IPS-18c (cell line): ENCODE data around the gene ENOX2.

Experiments used
- H3K4me3 ChIP-seq: 2 replicates; pipeline ENCODE4 v1.7.0; 2013; ENCODE audit warnings: low read depth, mild to moderate bottlenecking, low read length, moderate library complexity; ENCODE audit not compliant: insufficient read depth
- H3K9me3 ChIP-seq: one replicate; pipeline ENCODE4 v1.6.1; 2013; ENCODE audit warnings: mild to moderate bottlenecking, low read length, moderate library complexity; ENCODE audit not compliant: control insufficient read depth, insufficient read depth

ENOX2 gene

GRCh38 chrX:130700629-130701028 lies 202.4 kb downstream of the ENOX2 start:
- Histone ChIP-seq H3K4me3 (no peak overlapping the region), H3K9me3 (no peaks in the 10 kb centered on the region)

- H3K4me3 ChIP-seq = no peak overlapping the region
- H3K9me3 ChIP-seq = no peaks in the 10 kb centered on the region
Measured at GRCh38 chrX:130699618-130700017, 203.4 kb downstream of the ENOX2 start.

GRCh38 chrX:130696542-130696941 lies 206.5 kb downstream of the ENOX2 start:
- H3K9me3 ChIP-seq = no peaks in the 10 kb centered on the region
- H3K4me3 ChIP-seq = no peak overlapping the region

- Histone ChIP-seq H3K4me3 (no peak overlapping the region), H3K9me3 (no peaks in the 10 kb centered on the region)
Measured at GRCh38 chrX:130695931-130696330, 207.1 kb downstream of the ENOX2 start.

- Histone ChIP-seq H3K9me3 (no peaks in the 10 kb centered on the region), H3K4me3 (no peak overlapping the region)
Measured at GRCh38 chrX:130694983-130695382, 208.0 kb downstream of the ENOX2 start.

GRCh38 chrX:130691576-130691975 lies 211.4 kb downstream of the ENOX2 start:
- Histone ChIP-seq H3K4me3 (no peak overlapping the region), H3K9me3 (no peaks in the 10 kb centered on the region)

DNA sequence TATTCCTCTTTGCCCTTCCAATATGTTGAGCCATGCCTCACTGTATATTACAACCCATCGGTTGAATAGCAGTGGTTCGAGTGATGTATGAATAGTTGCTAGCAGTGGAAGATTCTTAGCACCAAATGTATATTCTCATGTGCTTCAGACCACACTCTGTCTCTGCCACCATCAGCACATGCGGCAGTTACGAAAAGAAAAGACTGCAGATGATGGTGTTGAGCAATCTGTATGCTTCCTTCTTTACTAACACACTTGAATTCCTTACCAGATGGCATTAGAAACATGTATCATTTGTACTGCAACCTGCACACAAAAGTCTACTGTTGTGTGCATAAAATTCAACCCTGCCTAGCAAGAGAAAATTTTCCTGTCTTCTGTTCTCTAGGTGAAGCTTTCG lies 214.6 kb downstream of the ENOX2 start:
- Histone ChIP-seq H3K9me3 (no peaks in the 10 kb centered on the region), H3K4me3 (no peak overlapping the region)

DNA sequence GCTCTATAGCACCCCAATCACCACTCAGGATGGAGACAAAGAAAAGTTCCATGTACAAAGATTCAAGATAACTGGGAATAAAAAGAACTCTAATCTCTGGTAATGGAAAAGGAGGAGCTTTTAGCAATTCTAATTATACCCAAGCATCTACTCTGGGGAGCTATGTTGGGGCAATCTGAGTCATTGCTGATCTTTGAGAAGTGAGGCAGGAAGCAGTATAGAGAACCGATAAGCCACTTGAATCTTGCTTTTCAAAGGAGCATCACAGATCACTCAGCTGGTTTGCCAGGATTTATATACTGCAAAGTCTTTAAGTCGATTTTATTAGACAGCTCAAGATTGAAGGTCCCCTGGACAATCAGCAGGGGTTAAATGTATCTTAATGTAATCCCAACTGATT lies 220.0 kb downstream of the ENOX2 start:
- Histone ChIP-seq H3K9me3 (no peaks in the 10 kb centered on the region), H3K4me3 (no peak overlapping the region)

- Histone ChIP-seq H3K9me3 (no peaks in the 10 kb centered on the region), H3K4me3 (no peak overlapping the region)
Measured at GRCh38 chrX:130680164-130681035, 222.6 kb downstream of the ENOX2 start.

DNA sequence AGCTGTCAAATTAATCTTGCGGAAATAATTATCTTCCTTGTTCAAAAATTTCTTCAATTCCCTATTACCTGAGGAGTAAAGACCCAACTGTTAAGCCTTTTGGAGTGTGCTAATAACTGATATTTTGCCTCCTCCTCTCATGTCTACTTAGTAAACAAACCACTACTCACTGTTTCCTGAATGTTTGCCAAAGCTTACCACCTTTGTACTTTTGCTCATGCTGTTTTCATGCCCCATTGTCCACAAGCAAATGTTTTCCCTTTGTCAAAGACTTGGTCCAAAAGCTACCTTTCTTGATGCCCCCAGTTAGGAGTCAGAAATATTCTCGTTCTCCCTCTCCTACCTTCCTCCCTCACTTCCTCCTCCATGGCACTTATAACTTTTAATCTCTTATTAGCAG lies 226.1 kb downstream of the ENOX2 start:
- Histone ChIP-seq H3K9me3 (no peaks in the 10 kb centered on the region), H3K4me3 (no peak overlapping the region)

DNA sequence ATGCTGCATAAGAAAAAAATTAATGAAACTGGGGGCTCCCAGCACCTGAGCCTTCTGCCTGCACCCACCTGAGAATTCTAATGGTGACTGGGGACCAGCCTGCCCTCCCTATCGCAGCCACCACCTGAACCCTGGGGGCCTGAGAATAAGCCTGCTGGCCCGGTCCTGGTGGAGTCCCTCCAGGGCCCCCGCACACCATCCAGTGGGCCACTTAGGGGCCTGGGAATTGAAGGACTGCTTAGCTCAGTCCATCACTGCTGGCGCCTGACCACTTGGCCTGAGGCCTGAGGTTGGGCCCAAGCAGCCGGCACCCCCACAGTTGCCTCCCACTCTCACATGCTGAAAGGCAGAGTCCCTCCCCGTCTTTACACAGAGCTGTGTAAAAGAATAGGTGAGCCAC lies 230.8 kb downstream of the ENOX2 start:
- no peak overlapping the region for H3K4me3 ChIP-seq
- no peaks in the 10 kb centered on the region for H3K9me3 ChIP-seq

DNA sequence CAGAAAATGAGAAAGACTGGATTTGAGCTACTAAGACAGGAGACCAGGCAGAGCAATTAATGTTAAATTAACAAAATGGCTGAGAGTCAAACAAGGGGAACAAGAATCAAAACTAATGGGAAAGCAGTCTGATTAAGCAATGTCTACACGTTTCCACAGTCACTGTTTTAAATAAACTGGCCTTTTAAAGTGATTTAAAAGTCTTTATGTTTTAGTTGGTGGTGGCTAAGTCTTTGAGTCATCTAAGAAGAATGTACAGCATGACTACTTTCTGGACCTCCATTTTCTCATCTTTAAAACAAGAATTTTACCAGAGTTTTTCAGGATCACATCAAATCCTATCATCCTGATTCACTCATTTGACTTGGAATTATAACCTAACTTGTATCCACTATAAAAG lies 233.8 kb downstream of the ENOX2 start:
- Histone ChIP-seq H3K4me3 (no peak overlapping the region), H3K9me3 (peaks cover 3% of the 10 kb centered on the region)

DNA sequence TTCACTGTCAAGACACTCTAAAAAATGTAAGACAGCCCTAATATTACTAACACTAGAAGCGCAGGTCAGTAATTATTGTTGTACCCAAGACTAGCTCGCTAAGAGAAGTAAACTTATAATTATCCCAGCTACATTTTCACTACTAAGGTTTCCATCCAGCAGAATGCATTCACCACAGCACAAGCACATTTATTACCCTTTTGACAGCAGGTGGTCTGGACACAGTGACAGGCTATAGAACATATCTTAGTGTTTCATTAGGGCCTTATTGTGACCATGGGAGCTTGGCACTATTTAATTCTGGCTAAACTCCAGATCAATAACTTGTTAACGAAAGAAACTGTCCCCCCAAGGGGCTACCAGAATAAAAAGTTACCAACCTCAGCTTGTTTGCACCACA lies 237.7 kb downstream of the ENOX2 start:
- Histone ChIP-seq H3K9me3 (peaks cover 3% of the 10 kb centered on the region), H3K4me3 (no peak overlapping the region)

DNA sequence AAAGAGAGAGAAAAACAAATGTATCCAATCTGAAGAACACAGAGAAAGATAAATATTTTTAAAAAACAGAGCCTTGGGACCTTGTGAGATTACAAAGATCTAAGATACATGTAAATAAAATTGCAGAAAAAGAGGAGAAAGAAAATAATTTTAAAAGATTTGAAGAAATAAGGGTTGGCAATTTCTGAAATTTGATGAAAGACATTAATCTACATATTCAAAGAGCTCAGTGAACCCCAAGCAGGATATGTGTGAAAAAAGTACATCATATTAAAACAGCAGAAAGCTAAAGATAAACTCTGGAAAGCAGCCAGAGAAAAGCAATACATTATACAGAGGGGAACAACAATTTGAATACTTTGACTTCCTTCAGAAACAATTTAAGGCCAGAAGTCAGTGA lies 244.7 kb downstream of the ENOX2 start:
- peaks cover 5% of the 10 kb centered on the region for H3K9me3 ChIP-seq

GRCh38 chrX:130654409-130654950 lies 248.5 kb downstream of the ENOX2 start:
- H3K4me3 ChIP-seq = no peak overlapping the region
- H3K9me3 ChIP-seq = peaks cover 7% of the 10 kb centered on the region

More for the DNA sequence above, 244.7 kb downstream of the ENOX2 start:
- no peak overlapping the region for H3K4me3 ChIP-seq

DNA sequence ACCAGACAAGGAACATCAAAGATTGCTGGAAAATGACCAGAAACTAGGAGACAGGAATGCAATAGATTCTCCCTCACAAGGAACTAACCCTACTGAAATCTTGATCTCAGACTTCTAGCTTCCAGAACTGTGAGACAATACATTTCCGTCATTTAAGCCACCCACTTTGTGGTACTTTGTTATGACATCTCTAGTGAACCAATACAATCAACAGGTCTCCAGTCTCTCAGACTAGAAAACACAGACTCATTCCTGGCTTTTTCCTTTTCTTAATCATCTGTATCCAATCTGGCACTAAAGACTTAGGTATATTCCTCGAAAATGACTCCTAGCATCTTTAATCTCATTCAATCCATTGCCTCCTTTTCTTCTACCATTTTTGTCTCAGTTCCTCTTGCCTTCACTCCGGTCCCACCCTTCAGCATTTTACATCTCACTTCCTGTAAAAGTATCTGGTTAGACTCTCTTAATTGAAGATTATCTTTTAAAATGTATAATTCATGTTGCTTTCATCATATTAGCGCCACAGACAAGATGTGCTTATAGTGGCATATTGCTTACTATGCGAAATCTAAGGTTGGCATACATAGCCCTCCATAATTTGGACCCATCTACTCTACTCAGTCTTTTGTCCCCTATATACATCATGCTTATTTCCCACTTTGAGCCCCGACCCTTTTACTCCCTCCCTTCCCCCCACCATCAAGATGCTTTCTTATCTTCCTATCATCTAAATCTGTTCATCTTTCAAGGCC lies 250.0 kb downstream of the ENOX2 start:
- Histone ChIP-seq H3K9me3 (peaks cover 5% of the 10 kb centered on the region), H3K4me3 (no peak overlapping the region)

DNA sequence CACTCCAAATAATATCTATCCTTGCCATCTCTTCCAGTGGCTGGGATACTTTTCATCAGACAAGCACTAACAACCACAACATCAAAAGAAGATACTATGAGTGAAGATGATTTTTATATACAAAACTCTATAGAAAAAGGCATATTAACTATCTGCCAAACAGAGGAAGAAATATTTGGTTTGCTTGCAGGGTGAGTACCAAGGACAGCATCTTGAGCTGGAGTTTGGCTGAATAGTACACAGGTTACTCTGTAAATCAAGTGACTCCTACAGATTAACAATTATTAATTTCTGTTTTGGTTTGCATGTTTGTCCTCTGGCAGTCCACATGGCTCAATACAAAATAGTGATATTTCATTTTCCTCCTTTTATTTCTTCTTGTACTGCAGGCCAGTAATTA lies 253.3 kb downstream of the ENOX2 start:
- Histone ChIP-seq H3K4me3 (no peak overlapping the region; the same call in 1 of the 2 replicates), H3K9me3 (peaks cover 5% of the 10 kb centered on the region)

GRCh38 chrX:130647468-130647867 lies 255.5 kb downstream of the ENOX2 start:
- H3K9me3 ChIP-seq = peaks cover 5% of the 10 kb centered on the region
- H3K4me3 ChIP-seq = no peak overlapping the region
